GM19239 (cell line): Measurements from ENCODE around the gene AIF1.

Experiments used
- DNase-seq: peaks from one replicate; pipeline ENCODE4 v3.0.0; 2011; ENCODE audit warnings: low spot score; ENCODE audit not compliant: insufficient read length
- FAIRE-seq: peaks from 2 replicates; lab custom pipeline; 2011; peaks lifted over from hg19 to GRCh38; lab: Jason Lieb, UNC

The AIF1 gene

DNA sequence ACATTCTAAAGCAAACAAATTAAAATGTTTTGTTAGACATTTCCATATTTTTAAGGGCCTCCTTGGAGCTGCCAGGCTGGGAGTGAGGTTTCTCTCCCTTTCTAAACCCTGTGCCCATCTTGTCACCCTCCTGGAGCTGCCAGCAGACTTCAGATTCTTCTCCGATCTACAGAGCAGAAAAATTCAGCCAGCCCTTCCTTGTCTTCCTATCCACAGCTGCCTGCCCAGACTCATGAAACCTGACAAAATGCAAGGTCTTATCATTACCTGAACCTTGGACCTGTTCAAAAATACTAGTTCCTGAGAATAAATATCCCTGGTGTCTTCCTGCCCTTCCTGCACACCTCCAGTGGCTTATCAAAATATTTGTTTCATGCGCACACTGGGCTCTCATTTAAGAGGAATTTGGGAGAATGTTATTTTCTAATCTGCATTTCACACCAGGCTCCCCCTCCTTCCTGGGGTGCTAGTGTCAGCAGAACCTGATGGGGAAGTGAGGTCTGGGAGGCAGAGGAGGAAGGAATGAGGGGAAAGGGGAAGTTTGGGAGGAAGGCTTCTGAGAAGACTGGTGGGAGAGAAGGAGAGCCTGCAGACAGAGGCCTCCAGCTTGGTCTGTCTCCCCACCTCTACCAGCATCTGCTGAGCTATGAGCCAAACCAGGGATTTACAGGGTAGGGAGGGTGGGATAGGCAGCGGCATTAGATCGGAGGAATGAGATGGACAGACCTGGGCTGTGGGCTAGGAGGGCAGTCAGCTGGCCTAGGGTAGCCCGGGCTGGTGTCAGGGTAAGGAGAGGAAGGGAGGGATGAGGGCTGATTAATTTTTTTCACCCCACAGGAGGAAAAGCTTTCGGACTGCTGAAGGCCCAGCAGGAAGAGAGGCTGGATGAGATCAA is at the start of gene AIF1:
Gene AIF1, plus strand, starts transcription at position 551 of the 895 bp plus-strand sequence. Its CDS starts 96 bp downstream, at position 647.
- FAIRE-seq (no peak), DNase-seq (no peak)

DNA sequence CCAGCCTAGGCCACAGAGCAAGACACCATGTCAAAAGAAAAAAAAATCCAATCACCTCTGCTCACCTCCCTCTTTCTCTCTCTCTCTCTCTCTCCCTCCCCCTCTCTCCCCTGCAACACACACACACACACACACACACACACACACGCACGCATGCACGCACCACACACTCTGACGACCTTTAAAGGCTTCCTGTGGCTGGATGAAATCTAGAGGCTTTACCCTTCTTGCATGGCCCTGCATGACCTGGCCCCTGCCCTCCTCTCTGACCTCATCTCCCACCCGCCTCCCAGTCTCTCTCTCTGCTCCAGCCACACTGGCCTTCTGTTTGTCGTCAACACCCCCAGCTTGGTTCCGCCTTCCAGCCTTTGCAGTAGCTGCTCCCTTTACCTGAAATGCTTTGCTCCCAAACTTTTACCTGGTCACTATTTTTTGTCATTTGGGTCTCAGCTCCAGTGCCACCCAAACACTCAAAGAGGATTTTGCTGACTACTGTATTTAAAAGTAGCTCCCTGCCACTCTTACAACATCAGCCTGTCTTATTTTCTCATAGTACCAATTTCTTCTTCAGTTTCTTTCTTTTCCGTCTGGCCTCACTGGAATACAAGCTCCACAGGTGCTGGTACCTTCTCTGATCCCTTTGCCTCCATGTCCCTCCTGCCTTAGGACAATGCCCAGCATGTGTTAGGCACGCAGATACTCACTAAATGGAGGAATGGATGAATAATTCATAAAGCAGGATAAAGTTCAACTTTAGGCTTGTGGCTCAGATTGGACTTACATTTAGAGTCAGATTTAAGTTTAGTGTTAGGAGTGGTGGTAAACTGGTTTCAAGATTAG is 47.3 kb upstream of the AIF1 start:
- no peak for DNase-seq
- peak; percentile 84 for FAIRE-seq

GRCh38 chr6:31568537-31568961 is 46.5 kb upstream of the AIF1 start:
- FAIRE-seq (peak; percentile 99), DNase-seq (no peak)

DNA sequence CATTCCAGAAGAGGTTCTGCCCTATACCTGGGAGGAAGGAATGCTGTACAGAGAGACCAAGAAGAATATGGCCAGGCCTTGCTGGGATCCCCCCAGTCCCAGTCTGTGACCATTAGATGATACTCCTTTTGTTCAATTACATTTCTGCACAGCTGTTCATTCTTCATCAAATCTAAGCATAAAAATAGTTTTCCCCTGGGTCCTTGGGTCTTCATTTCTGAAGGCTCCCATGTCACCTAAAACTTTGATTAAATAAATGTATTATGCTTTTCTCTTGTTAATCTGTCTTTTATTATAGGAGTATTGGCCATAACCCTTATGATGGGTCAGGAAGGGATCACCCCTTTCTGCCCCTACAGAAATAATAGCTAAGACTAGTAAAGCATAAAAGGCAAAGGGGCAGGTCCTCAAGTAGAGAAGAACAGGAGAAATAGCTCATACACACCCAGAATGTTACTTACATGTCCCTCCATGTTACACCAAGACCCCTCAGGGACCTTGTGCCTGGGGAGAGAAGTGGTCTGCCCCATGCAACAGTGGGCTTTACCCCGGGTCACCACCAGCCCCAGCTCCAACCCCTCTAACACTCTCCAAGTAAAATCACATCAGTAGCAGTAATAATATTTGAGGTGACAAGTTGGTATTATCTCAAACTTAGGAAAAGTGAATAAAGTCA is 45.0 kb upstream of the AIF1 start:
- FAIRE-seq = no peak
- no peak for DNase-seq

GRCh38 chr6:31572041-31572911 is 42.8 kb upstream of the AIF1 start, which contains the start of gene LTA:
LTA (plus strand) TSS chr6:31572289; CDS start chr6:31572743, 454 bp downstream.
- DNase-seq (no peak), FAIRE-seq (peak; percentile 99)

GRCh38 chr6:31573239-31574105 is 41.6 kb upstream of the AIF1 start:
- no peak for FAIRE-seq
- no peak for DNase-seq

DNA sequence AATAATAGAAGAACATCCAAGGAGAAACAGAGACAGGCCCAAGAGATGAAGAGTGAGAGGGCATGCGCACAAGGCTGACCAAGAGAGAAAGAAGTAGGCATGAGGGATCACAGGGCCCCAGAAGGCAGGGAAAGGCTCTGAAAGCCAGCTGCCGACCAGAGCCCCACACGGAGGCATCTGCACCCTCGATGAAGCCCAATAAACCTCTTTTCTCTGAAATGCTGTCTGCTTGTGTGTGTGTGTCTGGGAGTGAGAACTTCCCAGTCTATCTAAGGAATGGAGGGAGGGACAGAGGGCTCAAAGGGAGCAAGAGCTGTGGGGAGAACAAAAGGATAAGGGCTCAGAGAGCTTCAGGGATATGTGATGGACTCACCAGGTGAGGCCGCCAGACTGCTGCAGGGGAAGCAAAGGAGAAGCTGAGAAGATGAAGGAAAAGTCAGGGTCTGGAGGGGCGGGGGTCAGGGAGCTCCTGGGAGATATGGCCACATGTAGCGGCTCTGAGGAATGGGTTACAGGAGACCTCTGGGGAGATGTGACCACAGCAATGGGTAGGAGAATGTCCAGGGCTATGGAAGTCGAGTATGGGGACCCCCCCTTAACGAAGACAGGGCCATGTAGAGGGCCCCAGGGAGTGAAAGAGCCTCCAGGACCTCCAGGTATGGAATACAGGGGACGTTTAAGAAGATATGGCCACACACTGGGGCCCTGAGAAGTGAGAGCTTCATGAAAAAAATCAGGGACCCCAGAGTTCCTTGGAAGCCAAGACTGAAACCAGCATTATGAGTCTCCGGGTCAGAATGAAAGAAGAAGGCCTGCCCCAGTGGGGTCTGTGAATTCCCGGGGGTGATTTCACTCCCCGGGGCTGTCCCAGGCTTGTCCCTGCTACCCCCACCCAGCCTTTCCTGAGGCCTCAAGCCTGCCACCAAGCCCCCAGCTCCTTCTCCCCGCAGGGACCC is 40.6 kb upstream of the AIF1 start:
- DNase-seq = no peak
- peak; percentile 18 for FAIRE-seq

- DNase-seq (no peak), FAIRE-seq (peak; percentile 94)
Observed at GRCh38 chr6:31575335-31575901, 39.6 kb upstream of the AIF1 start, which contains the start of gene TNF. TNF (plus strand) TSS chr6:31575565; CDS start chr6:31575742, 177 bp downstream.

DNA sequence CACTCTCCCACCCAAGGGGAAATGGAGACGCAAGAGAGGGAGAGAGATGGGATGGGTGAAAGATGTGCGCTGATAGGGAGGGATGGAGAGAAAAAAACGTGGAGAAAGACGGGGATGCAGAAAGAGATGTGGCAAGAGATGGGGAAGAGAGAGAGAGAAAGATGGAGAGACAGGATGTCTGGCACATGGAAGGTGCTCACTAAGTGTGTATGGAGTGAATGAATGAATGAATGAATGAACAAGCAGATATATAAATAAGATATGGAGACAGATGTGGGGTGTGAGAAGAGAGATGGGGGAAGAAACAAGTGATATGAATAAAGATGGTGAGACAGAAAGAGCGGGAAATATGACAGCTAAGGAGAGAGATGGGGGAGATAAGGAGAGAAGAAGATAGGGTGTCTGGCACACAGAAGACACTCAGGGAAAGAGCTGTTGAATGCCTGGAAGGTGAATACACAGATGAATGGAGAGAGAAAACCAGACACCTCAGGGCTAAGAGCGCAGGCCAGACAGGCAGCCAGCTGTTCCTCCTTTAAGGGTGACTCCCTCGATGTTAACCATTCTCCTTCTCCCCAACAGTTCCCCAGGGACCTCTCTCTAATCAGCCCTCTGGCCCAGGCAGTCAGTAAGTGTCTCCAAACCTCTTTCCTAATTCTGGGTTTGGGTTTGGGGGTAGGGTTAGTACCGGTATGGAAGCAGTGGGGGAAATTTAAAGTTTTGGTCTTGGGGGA is 38.9 kb upstream of the AIF1 start:
- FAIRE-seq = peak; percentile 68
- no peak for DNase-seq

GRCh38 chr6:31576897-31577578 is 38.0 kb upstream of the AIF1 start:
- DNase-seq = no peak
- peak; percentile 89 for FAIRE-seq

DNA sequence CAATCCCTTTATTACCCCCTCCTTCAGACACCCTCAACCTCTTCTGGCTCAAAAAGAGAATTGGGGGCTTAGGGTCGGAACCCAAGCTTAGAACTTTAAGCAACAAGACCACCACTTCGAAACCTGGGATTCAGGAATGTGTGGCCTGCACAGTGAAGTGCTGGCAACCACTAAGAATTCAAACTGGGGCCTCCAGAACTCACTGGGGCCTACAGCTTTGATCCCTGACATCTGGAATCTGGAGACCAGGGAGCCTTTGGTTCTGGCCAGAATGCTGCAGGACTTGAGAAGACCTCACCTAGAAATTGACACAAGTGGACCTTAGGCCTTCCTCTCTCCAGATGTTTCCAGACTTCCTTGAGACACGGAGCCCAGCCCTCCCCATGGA is 37.5 kb upstream of the AIF1 start:
- FAIRE-seq = no peak
- no peak for DNase-seq

DNA sequence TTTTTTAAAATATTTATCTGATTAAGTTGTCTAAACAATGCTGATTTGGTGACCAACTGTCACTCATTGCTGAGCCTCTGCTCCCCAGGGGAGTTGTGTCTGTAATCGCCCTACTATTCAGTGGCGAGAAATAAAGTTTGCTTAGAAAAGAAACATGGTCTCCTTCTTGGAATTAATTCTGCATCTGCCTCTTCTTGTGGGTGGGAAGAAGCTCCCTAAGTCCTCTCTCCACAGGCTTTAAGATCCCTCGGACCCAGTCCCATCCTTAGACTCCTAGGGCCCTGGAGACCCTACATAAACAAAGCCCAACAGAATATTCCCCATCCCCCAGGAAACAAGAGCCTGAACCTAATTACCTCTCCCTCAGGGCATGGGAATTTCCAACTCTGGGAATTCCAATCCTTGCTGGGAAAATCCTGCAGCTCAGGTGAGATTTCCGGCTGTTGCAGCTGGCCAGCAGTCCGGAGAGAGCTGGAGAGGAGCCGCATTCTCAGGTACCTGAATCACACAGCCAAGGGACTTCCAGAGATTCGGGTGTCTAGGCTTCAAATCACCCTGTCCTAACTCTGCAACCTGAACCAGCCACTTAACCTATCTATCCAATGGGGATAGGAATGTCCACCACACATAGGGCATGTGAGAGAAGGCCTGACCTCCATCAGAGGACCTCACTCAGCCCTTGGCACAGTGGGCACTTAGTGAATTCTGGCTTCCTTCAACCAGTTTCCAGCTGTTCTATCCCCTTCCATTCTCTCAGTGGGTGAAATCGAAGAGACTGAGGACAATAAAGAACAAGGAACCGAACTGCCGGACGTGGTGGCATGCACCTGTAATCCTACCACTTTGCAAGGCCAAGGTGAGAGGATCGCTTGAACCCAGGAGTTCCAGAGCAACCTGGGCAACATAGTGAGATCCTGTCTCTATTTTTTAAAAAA is 36.6 kb upstream of the AIF1 start:
- DNase-seq (no peak), FAIRE-seq (no peak)

- no peak for DNase-seq
- FAIRE-seq = no peak
Observed at GRCh38 chr6:31579119-31579505, 35.9 kb upstream of the AIF1 start.

- FAIRE-seq (no peak), DNase-seq (no peak)
Observed at GRCh38 chr6:31579546-31580437, 35.2 kb upstream of the AIF1 start.
